Motor neuron (in vitro differentiated cells): Measurements from ENCODE around the gene MAP6. TPM values are rescaled to one million over a fixed set of nuclear protein-coding genes. Genes with fewer than 3 reads are reported as not detected.
A peak's percentile ranks its signal among the peaks of the same experiment; 100 is the strongest.

ENCODE experiments used
- ATAC-seq, 8 experiments: fragments of 200-7000 bp; cut with Tn5 transposase; replicated peaks in 6 of 8; 2 replicates each; pipeline ENCODE4 v1.8.0; 2021; ENCODE audit warnings: mild to moderate bottlenecking in 8 of 8, moderate library complexity in 8 of 8
- H3K27ac ChIP-seq, 2 donors: fragments of 250-450 bp; sonication (Bioruptor Pico); 2 replicates each; pipeline ENCODE4 v1.9.0; 2021; ENCODE audit warnings: antibody characterized with exemption in 2 of 2, mild to moderate bottlenecking in 2 of 2, moderate library complexity in 1 of 2
- H3K4me1 ChIP-seq, 2 donors: fragments of 250-450 bp; sonication (Bioruptor Pico); replicated peaks in 1 of 2; 2 replicates each; pipeline ENCODE4 v1.6.1; 2021; ENCODE audit warnings: antibody characterized with exemption in 2 of 2, mild to moderate bottlenecking in 2 of 2, moderate library complexity in 1 of 2
- H3K4me3 ChIP-seq, 5 donors: fragments of 250-450 bp; sonication (Bioruptor Pico); 2 replicates each; pipeline ENCODE4 v1.9.0; 2021; ENCODE audit warnings: antibody characterized with exemption in 5 of 5, mild to moderate bottlenecking in 5 of 5, moderate library complexity in 4 of 5
- WGBS, 10 experiments: fragments of 450-650 bp; shearing (Covaris generic); methylation state at CpG; one replicate each; pipeline ENCODE4 v1.0.0; 2022; 5-methylcytosine and 5-hydroxymethylcytosine counted together
- in situ Hi-C, 9 experiments: fragments of 400-800 bp; cut with MboI; loops; one replicate each; pipeline ENCODE4 v1.15.0; 2021; ENCODE audit warnings: low sequenced_read_pairs in 9 of 9, low pct_unique_long_range_greater_than_20kb in 2 of 9; ENCODE audit not compliant: unreplicated experiment in 9 of 9
- total RNA-seq, 8 experiments: library from RNA; unstranded; fragments of 300-600 nt; gene quantifications; 2 replicates each; pipeline versions ENCODE4 v1.2.3 to v1.2.4, GENCODE V29; 2022

MAP6 gene
- total RNA-seq, 8 experiments from 2014 or later = 0.31 to 128 (median 97.0) TPM

DNA sequence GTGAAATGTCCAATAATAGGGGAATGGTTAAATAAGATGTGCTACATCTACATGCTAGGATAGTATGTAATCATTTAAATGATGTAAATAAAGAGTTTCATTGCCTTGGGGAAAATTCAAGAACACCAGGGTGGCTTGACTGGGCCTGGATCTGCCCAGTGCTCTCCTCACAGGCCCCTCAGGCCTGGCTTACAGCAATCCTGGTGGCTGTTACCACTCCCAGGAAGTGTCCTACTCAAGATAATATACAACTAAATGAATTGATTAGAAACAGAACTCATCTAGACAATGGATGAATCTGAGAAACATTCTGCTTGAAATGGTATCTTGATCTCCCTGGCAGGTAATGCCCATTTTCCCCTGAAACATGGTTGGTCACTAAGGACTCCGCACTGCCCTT is 30.8 kb downstream of the MAP6 start:
- Histone ChIP-seq H3K27ac (no peak overlapping the region), H3K4me1 (peaks cover 30 to 47% of the 10 kb centered on the region in 2 donors), H3K4me3 (no peak overlapping the region)
- 80 to 100% (median 100%) methylated on average over 1 of the region's 1 CpG; no CpG with 5 or more reads in 4 of the 10 experiments for WGBS, 10 experiments
- peak in 3 of 8 experiments; percentile 13 to 30 (median 14) for ATAC-seq
- in situ Hi-C loops = no loop called here

DNA sequence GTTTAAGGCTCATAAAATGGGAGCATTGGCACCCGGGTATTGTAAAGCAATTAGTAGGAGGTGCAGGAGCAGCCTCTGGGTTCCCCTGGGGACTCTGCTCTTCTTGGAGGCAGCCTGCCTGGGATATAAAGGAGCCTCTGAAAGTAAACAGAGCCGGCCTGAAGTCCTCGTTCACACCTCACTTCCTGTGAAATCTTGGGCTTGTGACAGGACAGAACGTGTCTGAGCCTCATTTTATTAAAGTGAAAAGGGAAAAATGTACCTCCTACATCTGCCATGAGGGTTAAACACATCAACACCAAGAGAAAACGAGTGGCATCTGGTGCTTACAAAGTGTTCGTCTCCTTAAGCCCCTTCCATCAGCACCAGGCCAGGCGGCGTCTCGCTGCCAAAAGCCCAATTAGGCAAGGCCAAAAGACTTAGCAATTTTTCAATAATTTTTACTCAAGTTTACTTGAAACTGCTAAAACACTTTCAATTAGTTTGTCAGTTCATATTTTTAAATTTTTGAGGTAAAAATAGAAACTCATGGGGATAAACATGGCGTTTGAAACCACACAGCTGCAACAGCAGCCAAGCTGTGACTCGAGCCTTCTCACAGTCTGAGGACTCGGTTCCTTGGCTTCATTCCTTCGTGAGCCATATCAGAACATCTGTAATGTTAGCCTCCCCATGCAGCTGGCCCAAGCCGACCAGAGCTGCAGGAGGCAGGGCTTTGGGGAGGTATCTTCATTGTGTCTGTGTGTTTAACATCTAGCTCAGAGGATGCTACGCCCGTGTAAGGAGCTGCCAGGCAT is 33.6 kb downstream of the MAP6 start:
- peak in 3 of 8 experiments; percentile 10 to 23 (median 14) for ATAC-seq
- in situ Hi-C loops = no loop called here
- Histone ChIP-seq H3K4me1 (peaks cover 49 to 66% of the 10 kb centered on the region in 2 donors), H3K27ac (no peak overlapping the region), H3K4me3 (no peak overlapping the region)
- WGBS, 10 experiments = 16 to 64% (median 25%) methylated on average over 2 to 9 of the region's 16 CpGs; no CpG with 5 or more reads in 1 of the 10 experiments

DNA sequence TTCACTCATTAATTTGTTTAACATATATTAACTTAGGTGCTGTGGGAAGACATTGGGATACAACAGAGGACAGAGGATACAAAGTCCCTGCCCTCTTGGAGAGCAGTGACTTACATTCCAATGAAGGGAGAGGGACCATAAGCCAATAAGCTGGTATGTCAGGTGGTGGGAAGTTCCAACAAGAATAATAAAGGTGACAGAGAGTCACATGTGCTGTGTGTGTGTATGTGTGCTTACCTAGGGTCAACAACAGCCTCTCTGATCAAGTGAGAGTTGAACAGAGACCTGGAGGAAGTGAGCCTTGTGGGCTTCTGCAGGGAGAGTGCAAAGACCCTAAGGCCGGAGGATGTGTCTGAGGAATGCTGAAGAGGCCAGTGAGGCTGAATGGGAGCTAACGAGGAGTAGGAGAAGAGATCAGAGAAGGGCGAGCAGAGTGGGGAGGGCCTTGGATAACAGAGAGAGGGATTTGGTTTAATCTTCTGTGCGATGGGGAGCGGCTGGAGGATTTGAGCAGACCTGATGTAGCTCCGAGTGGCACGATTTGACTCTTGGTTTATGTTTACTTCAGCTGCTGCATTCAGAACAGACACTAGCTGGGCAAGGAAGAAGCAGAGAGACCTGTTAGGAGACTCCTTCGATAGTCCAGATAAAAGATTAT is 35.3 kb downstream of the MAP6 start:
- WGBS, 10 experiments = 69 to 100% (median 85%) methylated on average over 1 to 7 of the region's 8 CpGs
- Histone ChIP-seq H3K4me1 (peaks cover 36 to 51% of the 10 kb centered on the region in 2 donors), H3K27ac (no peak overlapping the region), H3K4me3 (no peak overlapping the region)
- in situ Hi-C loops = no loop called here
- ATAC-seq = no peak

DNA sequence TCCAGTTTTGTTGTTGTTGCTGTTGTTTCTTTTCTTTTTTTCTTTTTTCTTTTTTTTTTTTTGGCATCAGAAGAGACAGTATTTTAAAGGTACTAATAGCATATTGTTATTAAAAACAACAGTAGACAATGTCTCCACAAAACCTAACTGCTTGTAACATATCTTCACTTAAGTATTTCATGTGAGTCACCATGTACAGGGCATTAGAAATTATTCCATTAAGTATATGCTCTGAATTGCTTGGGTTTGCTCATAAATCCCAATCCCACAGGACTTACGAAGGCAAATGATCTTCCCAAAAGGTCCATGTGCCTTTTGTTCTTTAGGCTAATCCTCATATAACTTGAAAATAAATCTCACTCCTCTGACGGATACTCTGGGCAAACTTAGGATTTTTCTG is 35.9 kb downstream of the MAP6 start:
- ATAC-seq = no peak
- Histone ChIP-seq H3K4me1 (peaks cover 41 to 51% of the 10 kb centered on the region in 2 donors), H3K27ac (no peak overlapping the region), H3K4me3 (no peak overlapping the region)
- in situ Hi-C loops = no loop called here
- WGBS, 10 experiments = 38 to 100% (median 78%) methylated on average over 1 to 2 of the region's 2 CpGs; no CpG with 5 or more reads in 2 of the 10 experiments

DNA sequence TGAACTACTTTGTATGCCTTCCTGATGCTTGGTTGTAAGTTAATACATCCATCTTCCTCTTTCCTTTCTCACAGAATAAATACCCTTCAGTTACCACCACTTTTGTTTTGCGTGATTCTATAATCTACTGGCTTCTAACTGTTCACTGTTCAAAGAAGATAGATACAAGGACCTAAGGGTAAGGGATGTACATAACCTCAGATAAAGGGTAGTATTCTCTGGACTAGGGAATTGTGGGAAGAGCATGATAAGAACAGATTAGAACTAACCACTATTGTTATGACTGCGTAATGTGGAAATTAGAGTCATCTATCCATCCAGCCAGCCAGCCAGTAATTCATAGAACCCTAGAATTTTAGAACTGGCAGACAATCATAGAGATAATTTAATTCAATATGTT is 36.4 kb downstream of the MAP6 start:
- no peak for ATAC-seq
- peaks cover 47 to 56% of the 10 kb centered on the region in 2 donors for H3K4me1 ChIP-seq
- in situ Hi-C loops = no loop called here
- H3K27ac ChIP-seq = no peak overlapping the region
- 83 to 100% (median 96%) methylated on average over 1 to 2 of the region's 2 CpGs for WGBS, 10 experiments
- no peak overlapping the region for H3K4me3 ChIP-seq

DNA sequence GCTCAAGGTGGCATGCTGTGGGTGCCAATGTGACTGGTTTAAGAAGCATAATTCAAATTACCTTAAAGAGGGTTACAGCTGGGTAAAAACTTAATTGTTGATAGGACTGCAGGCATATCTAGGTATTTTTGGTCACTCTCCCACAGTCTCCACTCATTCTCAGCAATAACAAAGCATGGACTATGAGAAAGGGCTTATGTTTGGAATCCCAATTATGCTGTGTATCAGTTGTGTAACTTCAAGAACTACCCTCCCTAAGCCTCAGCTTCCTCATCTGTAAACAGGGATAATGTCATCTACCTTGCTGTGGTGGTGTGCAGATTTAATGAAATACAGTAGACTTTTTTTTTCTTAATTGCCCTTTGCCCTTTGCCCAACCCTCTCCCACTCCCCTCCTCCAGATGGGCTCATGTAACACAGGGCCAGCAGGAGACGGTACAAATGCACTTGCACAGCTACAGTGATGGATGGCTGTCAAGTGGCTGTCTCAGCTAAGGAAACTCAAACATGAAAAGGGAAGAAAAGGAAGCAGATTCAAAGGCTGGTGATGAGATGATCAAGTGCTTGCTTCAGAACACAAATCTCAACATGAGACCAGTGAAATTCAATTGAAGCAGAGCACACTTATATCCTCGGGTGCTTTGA is 37.6 kb downstream of the MAP6 start:
- WGBS, 10 experiments = 0 to 58% (median 25%) methylated on average over 1 to 2 of the region's 2 CpGs; no CpG with 5 or more reads in 5 of the 10 experiments
- Histone ChIP-seq H3K27ac (no peak overlapping the region), H3K4me1 (peaks cover 55 to 69% of the 10 kb centered on the region in 2 donors), H3K4me3 (no peak overlapping the region)
- ATAC-seq = peak in 4 of 8 experiments; percentile 36 to 65 (median 61)
- in situ Hi-C loops = no loop called here

DNA sequence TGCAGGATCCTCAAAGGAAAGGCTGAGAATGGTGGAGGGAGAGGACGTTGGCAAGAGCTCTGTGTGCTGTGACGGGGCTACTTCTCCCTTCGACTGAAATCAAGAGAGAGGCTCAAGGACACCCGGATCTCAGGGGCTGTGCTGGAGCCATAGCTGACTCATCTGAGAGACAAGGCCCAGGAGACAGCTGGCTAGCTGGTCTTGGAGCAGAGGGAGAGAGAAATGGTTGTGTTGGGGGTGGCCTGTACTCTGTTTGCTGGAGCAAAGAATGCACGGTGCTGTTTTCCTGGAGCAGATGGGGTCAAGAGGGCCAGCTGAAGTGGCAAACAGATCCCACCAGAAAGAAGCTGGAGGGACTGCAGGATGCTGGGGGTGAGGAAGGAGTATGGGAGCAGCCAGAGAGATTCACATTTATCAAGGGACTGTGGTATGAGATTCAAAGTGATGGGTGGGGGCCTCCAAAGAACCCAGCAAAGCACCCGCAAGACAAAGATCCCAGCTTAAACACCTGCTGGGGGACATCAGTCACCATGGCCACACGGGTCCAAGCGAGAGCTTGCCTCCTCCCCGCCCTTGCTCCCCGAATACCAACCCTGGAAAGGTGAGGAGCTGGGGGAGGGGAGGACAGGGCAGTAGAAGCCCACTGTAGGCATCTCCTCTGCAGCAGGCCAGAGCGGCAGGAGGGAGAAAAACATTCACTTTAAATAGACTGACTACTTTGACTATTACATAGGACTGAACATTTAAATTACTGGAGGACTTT is 40.8 kb downstream of the MAP6 start:
- ATAC-seq = peak in 5 of 8 experiments; percentile 58 to 76 (median 70)
- H3K4me3 ChIP-seq = no peak overlapping the region
- H3K4me1 ChIP-seq = peaks cover 65 to 68% of the 10 kb centered on the region in 2 donors
- peak overlapping the region; percentile 56 to 75 for H3K27ac ChIP-seq
- 20 to 86% (median 51%) methylated on average over 1 to 7 of the region's 11 CpGs; no CpG with 5 or more reads in 1 of the 10 experiments for WGBS, 10 experiments
- in situ Hi-C loops = no loop called here

DNA sequence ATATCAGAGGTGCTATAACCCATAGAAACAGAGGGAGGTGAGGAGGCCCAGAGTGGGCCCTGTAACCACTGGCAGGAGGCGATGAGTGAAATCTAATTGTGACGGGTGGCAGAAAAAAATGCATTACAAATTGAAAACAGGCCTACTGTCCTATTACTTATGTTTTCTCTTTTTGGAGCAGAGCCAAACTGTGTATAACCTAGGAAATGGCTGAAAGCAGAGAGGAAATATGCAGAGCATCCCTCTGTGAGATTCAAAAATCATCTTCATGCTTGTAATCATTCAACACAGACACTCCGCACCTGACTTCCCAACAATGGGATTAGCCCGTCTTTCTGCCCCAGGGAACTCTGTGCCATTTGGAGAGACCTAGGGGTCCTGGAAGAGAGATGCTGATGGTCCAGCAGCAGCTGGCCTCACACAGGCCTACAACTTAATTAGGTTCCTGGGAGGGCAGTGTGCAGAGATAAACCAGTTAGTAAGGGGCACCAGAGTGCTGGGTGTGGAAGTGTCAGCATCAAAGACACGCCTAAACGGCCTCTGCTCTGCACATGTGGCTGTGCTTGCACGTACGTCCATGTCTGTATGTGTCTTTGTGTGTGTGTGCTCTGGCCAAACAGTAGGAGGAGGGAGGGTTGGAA is 41.8 kb downstream of the MAP6 start:
- in situ Hi-C loops = no loop called here
- H3K4me1 ChIP-seq = peaks cover 57 to 58% of the 10 kb centered on the region in 2 donors
- H3K4me3 ChIP-seq = no peak overlapping the region
- 41 to 88% (median 69%) methylated on average over 2 to 7 of the region's 8 CpGs; no CpG with 5 or more reads in 2 of the 10 experiments for WGBS, 10 experiments
- peak in 5 of 8 experiments; percentile 23 to 46 (median 35) for ATAC-seq
- H3K27ac ChIP-seq = peak overlapping the region; percentile 56 to 75

DNA sequence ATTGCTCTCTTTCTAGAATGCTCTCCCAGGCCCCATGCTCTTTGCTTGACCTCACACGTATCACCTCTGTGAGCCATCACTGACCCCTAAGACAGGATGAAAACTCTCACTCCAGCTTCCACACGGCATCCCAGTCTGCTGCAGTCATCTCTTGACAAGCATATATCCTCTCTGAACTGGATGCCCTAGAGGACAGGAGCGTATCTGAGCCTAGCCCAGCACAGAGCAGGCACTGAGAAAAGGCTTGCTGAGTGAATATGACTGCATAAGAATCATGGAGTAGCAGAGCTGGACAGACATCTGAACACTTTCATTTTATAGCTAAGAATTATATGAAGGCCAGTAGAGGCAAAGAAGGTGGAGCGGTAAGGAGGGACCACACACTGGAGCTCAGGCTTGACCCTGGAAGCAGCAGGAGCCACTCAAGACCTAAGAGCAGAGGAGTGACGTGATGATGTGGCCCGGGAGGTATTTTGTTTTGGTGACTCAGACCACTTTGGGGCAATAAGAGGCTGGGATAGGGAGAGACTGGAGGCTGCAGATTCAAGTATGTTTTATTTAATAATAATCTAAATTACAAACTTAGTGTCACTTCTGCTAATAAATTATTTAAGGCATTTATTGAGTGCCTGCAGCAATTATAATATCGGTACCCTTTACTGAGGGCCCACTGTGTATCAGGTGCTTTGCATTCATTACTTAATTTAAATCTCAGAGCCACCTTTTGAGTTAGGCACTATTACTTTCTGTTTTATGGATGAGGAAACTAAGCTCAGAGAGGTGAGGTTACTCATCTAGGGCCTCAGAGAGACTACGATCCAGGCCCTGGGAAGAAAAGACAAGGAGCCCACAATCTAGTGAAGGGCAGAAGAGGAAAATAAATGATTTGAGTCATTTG is 42.6 kb downstream of the MAP6 start:
- ATAC-seq = peak in 4 of 8 experiments; percentile 15 to 52 (median 28)
- in situ Hi-C loops = no loop called here
- Histone ChIP-seq H3K27ac (peak overlapping the region; percentile 56 to 79), H3K4me3 (no peak overlapping the region), H3K4me1 (peaks cover 49 to 50% of the 10 kb centered on the region in 2 donors)
- 53 to 100% (median 81%) methylated on average over 2 to 6 of the region's 8 CpGs; no CpG with 5 or more reads in 2 of the 10 experiments for WGBS, 10 experiments

DNA sequence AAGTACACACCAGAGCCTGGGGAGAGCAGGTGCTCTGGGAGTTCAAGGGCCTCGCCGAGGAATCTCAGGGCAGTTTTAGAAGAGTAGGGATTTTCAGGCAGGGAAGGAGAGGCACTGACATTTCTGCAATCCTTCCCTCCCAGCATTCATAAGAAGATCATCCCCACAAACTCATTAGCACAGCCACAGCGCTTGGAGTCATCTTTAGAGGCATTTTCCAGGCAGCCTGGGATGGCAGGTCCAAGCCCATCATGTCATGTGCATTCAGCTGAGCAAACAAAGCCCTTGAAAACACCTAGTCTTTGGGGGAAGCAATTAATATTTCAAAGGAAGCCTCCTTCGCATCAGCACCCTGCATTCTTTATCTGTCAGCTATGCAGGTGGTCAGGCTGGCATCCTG is 43.8 kb downstream of the MAP6 start:
- H3K4me1 ChIP-seq = peaks cover 44 to 45% of the 10 kb centered on the region in 2 donors
- H3K4me3 ChIP-seq = no peak overlapping the region
- in situ Hi-C loops = no loop called here
- peak in 5 of 8 experiments; percentile 43 to 60 (median 55) for ATAC-seq
- H3K27ac ChIP-seq = peak overlapping the region; percentile 39 to 79
- WGBS, 10 experiments = 36 to 100% (median 70%) methylated on average over 1 to 3 of the region's 4 CpGs; no CpG with 5 or more reads in 5 of the 10 experiments

DNA sequence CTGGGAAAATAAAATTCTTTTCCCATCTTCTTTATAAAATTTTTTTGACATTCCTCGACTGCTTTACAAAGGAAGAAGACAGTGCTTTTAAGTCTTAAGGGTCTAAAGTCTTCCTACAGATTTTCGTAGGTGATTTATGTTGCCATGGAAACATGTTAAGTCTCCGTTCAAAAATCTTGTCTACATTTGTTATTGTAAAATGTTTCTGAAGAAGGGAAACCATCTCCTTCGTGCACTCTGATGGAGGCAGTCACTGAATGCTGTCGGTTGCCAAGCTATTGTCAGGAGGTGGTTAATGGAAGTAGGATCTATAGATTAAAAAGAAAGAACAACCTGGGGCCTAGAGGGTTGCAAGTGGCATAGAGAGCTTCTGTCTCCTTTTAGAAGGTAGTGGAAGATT is 52.6 kb downstream of the MAP6 start:
- WGBS, 10 experiments = 0 to 57% (median 14%) methylated on average over 2 to 5 of the region's 5 CpGs
- in situ Hi-C loops = no loop called here
- peaks cover 44 to 58% of the 10 kb centered on the region in 2 donors for H3K4me1 ChIP-seq
- H3K27ac ChIP-seq = no peak overlapping the region
- no peak for ATAC-seq
- no peak overlapping the region for H3K4me3 ChIP-seq
